HCT116 (cell line): Measurements from ENCODE around the gene DENND4B. TPM values are rescaled to one million over a fixed set of nuclear protein-coding genes. Genes with fewer than 3 reads are reported as not detected.

ENCODE experiments used
- ATAC-seq: fragments of 200-7000 bp; cut with Tn5 transposase; 2 replicates; pipeline ENCODE4 v1.9.1; 2020; ENCODE audit warnings: mild to moderate bottlenecking, moderate library complexity
- BruUV-seq: library from RNA; stranded (reverse); fragments of 400-500 nt; replicated peaks from 2 replicates; lab custom pipeline; 2021; lab: Mats Ljungman, UMichigan
- CTCF ChIA-PET: fragments of 300-600 bp; sonication (Branson Sonifier 250); formaldehyde crosslinking; loops from one replicate; lab custom pipeline; 2021; ENCODE audit warnings: antibody characterized with exemption; lab: Charles Lee
- POLR2A ChIA-PET: fragments of 300-600, 350-600 bp; sonication (Branson Sonifier 250); formaldehyde crosslinking; loops from one replicate; lab custom pipeline; 2021; ENCODE audit warnings: antibody characterized with exemption; lab: Charles Lee
- RAD21 ChIA-PET, 2 experiments: fragments of 300-600 bp; sonication (Branson Sonifier 250); formaldehyde crosslinking; loops; one replicate each; lab custom pipeline; 2023; ENCODE audit warnings: low total read pairs in 2 of 2; ENCODE audit not compliant: uncharacterized antibody in 2 of 2, unreplicated experiment in 2 of 2, low non-redundant PET in 1 of 2; lab: Charles Lee
- DNase-seq: peaks from one replicate; pipeline ENCODE4 v3.0.0-alpha.2; 2010; ENCODE audit warnings: low read depth, low spot score
- H2AFZ ChIP-seq: fragments of 200-600 bp; shearing (Covaris generic), sonication (generic); 2 replicates; pipeline ENCODE4 v1.6.1; 2017; ENCODE audit warnings: low read depth, mixed run types, mixed read lengths, antibody characterized with exemption, low read length; ENCODE audit not compliant: poor library complexity, severe bottlenecking
- H3K27ac ChIP-seq: 2 replicates; pipeline ENCODE4 v1.5.1; 2012; ENCODE audit warnings: low read depth, low read length
- H3K27me3 ChIP-seq: fragments of 200-600 bp; sonication (generic); 2 replicates; pipeline ENCODE4 v1.6.1; 2016; ENCODE audit warnings: mixed run types, low read length, mixed read lengths; ENCODE audit not compliant: insufficient read depth
- H3K36me3 ChIP-seq, 2 experiments: fragments of 200-500 bp in 1 of 2; fragments of 200-600 bp in 1 of 2; sonication (Bioruptor generic) in 1 of 2; sonication (generic) in 1 of 2; 2 replicates each; pipeline versions ENCODE4 v1.5.1 to v1.6.1; 2014 to 2016; ENCODE audit warnings: low read length in 2 of 2, inconsistent platforms in 1 of 2, mixed read lengths in 1 of 2, mixed run types in 1 of 2; ENCODE audit not compliant: insufficient read depth in 2 of 2, control insufficient read depth in 1 of 2
- H3K4me1 ChIP-seq, 2 experiments: fragments of 200-600 bp in 1 of 2; sonication (generic) in 1 of 2; 2 replicates each; pipeline versions ENCODE4 v1.5.1 to v1.6.1; 2012 to 2017; ENCODE audit warnings: low read length in 2 of 2, inconsistent platforms in 1 of 2, mild to moderate bottlenecking in 1 of 2, mixed read lengths in 1 of 2, mixed run types in 1 of 2, moderate library complexity in 1 of 2; ENCODE audit not compliant: insufficient read depth in 2 of 2, control insufficient read depth in 1 of 2
- H3K4me2 ChIP-seq: fragments of 200-600 bp; sonication (generic); 2 replicates; pipeline ENCODE4 v1.6.1; 2017; ENCODE audit warnings: mixed run types, low read length, mixed read lengths
- H3K4me3 ChIP-seq, 2 experiments: fragments of 200-600 bp in 1 of 2; sonication (generic) in 1 of 2; replicated peaks in 1 of 2; 2 replicates each; pipeline ENCODE4 v1.5.1; 2011 to 2016; ENCODE audit warnings: low read length in 2 of 2, control low read depth in 1 of 2, low read depth in 1 of 2, mild to moderate bottlenecking in 1 of 2, mixed read lengths in 1 of 2, mixed run types in 1 of 2
- H3K79me2 ChIP-seq: fragments of 200-600 bp; sonication (generic); 2 replicates; pipeline ENCODE4 v1.6.1; 2017; ENCODE audit warnings: mild to moderate bottlenecking, mixed run types, low read length, moderate library complexity, mixed read lengths; ENCODE audit not compliant: insufficient read depth
- H3K9ac ChIP-seq: fragments of 200-600 bp; sonication (generic); 2 replicates; pipeline ENCODE4 v1.6.1; 2016; ENCODE audit warnings: low read length, mixed read lengths
- H3K9me2 ChIP-seq: fragments of 200-600 bp; sonication (generic), shearing (Covaris generic); 2 replicates; pipeline ENCODE4 v1.6.1; 2017; ENCODE audit warnings: mixed run types, mild to moderate bottlenecking, moderate library complexity; ENCODE audit not compliant: insufficient read depth
- H3K9me3 ChIP-seq, 2 experiments: fragments of 200-500 bp in 1 of 2; fragments of 200-600 bp in 1 of 2; sonication (Bioruptor generic) in 1 of 2; sonication (generic) in 1 of 2; 2 replicates each; pipeline ENCODE4 v1.6.1; 2014 to 2017; ENCODE audit warnings: low read length in 2 of 2, mixed read lengths in 2 of 2, inconsistent platforms in 1 of 2, low read depth in 1 of 2, mild to moderate bottlenecking in 1 of 2, mixed run types in 1 of 2, moderate library complexity in 1 of 2; ENCODE audit not compliant: control insufficient read depth in 1 of 2, insufficient read depth in 1 of 2
- H4K20me1 ChIP-seq: fragments of 200-600 bp; sonication (generic), shearing (Covaris generic); 2 replicates; pipeline ENCODE4 v1.6.1; 2017; ENCODE audit warnings: mixed run types, mild to moderate bottlenecking, moderate library complexity; ENCODE audit not compliant: insufficient read depth
- ATF3 ChIP-seq: IDR thresholded peaks from 2 replicates; pipeline ENCODE4 v1.6.1; 2012
- CBX3 ChIP-seq: IDR thresholded peaks from 2 replicates; pipeline ENCODE4 v1.6.1; 2012; ENCODE audit warnings: low read depth
- CEBPB ChIP-seq: IDR thresholded peaks from 2 replicates; pipeline ENCODE4 v1.6.1; 2012; ENCODE audit warnings: low read depth
- CTCF ChIP-seq, 3 experiments: fragments of 200-600 bp in 1 of 3; sonication (generic) in 1 of 3; IDR thresholded peaks in 2 of 3; conservative IDR thresholded peaks in 1 of 3; 2 replicates each; pipeline ENCODE4 v1.5.1; 2012 to 2017; ENCODE audit warnings: low read depth in 2 of 3, low read length in 2 of 3, antibody characterized with exemption in 1 of 3, borderline replicate concordance in 1 of 3, control low read depth in 1 of 3, mild to moderate bottlenecking in 1 of 3, mixed read lengths in 1 of 3, mixed run types in 1 of 3, moderate library complexity in 1 of 3; ENCODE audit not compliant: insufficient read depth in 1 of 3
- EGR1 ChIP-seq: IDR thresholded peaks from 2 replicates; pipeline ENCODE4 v1.6.1; 2012; ENCODE audit warnings: low read depth
- EZH2 ChIP-seq: fragments of 200-600 bp; sonication (generic); IDR thresholded peaks from 2 replicates; pipeline ENCODE4 v1.6.1; 2017; ENCODE audit warnings: antibody characterized with exemption, mixed run types
- EZH2phosphoT487 ChIP-seq: fragments of 200-600 bp; IDR thresholded peaks from 2 replicates; pipeline ENCODE4 v1.6.1; 2018; ENCODE audit warnings: antibody characterized with exemption, borderline replicate concordance
- FOSL1 ChIP-seq: IDR thresholded peaks from 2 replicates; pipeline ENCODE4 v1.6.1; 2012; ENCODE audit warnings: low read depth
- JUND ChIP-seq: IDR thresholded peaks from 2 replicates; pipeline ENCODE4 v1.6.1; 2012
- POLR2A ChIP-seq: IDR thresholded peaks from 2 replicates; pipeline ENCODE4 v1.7.0; 2011; ENCODE audit warnings: borderline replicate concordance; ENCODE audit not compliant: insufficient read depth, insufficient read length; ENCODE audit errors: extremely low read depth
- REST ChIP-seq: IDR thresholded peaks from 2 replicates; pipeline ENCODE4 v1.6.1; 2012; ENCODE audit warnings: low read depth
- SIN3A ChIP-seq: IDR thresholded peaks from 2 replicates; pipeline ENCODE4 v1.6.1; 2012; ENCODE audit warnings: low read depth
- SRF ChIP-seq: IDR thresholded peaks from 2 replicates; pipeline ENCODE4 v1.6.1; 2012; ENCODE audit warnings: low read depth
- YY1 ChIP-seq: IDR thresholded peaks from 2 replicates; pipeline ENCODE4 v1.6.1; 2011; ENCODE audit warnings: low read length, low read depth, moderate library complexity, mild to moderate bottlenecking; ENCODE audit not compliant: insufficient replicate concordance; ENCODE audit errors: extremely low read depth
- intact Hi-C: fragments of 100-400 bp; cut with micrococcal nuclease; formaldehyde crosslinking; loops from 2 replicates; pipeline ENCODE4 v1.10.0; 2022
- total RNA-seq: library from RNA; stranded (reverse); gene quantifications from one replicate; pipeline ENCODE4 v1.2.1, GENCODE V29; 2021; ENCODE audit not compliant: unreplicated experiment

DENND4B gene
- total RNA-seq, 1 experiment from 2014 or later: 70.8 TPM

GRCh38 chr1:153961421-153961820, 14.9 kb upstream of the DENND4B start:
- BruUV-seq: no TSS peak
- peak overlapping the region; percentile 86 for H3K4me2 ChIP-seq
- H3K9me3 ChIP-seq: no peaks in the 10 kb centered on the region
- H3K9ac ChIP-seq: no peak overlapping the region
- peaks cover 26 to 60% of the 10 kb centered on the region in 2 experiments for H3K4me1 ChIP-seq
- ATAC-seq (no peak), DNase-seq (no peak)
- H3K27me3 ChIP-seq: no peaks in the 10 kb centered on the region
- ChIA-PET CTCF (no interaction called here), RAD21 (no interaction called here), POLR2A (no interaction called here)
- no peak overlapping the region; a peak in 1 of 4 replicates for H3K4me3 ChIP-seq
- no peak overlapping the region for H2AFZ ChIP-seq
- no peaks in the 10 kb centered on the region for H3K9me2 ChIP-seq
- peaks cover 5 to 11% of the 10 kb centered on the region in 2 experiments; a peak in 1 of 4 replicates for H3K36me3 ChIP-seq
- intact Hi-C loops: loop anchor here (5.0 kb wide), 1 partner anchor 179 kb away; no protein-coding TSS in a partner anchor
- H3K27ac ChIP-seq: peak overlapping the region; percentile 93; the same call in 1 of the 2 replicates
- peaks cover 51% of the 10 kb centered on the region for H3K79me2 ChIP-seq
- no peak for TF ChIP-seq SRF
- no peaks in the 10 kb centered on the region for H4K20me1 ChIP-seq

GRCh38 chr1:153960206-153960605, 13.7 kb upstream of the DENND4B start:
- ChIA-PET CTCF (no interaction called here), POLR2A (no interaction called here), RAD21 (no interaction called here)
- no TSS peak for BruUV-seq
- no peaks in the 10 kb centered on the region for H3K9me2 ChIP-seq
- no peak overlapping the region for H3K9ac ChIP-seq
- no peak overlapping the region for H2AFZ ChIP-seq
- TF ChIP-seq YY1: no peak
- no peak for TF ChIP-seq POLR2A
- TF ChIP-seq CTCF (IDR thresholded peaks at IDR 0.05 in 2 of 3, conservative IDR thresholded peaks at IDR 0.05 in 1 of 3; ENCODE audit: borderline replicate concordance in 1 of 3, insufficient read depth in 1 of 3, low read depth in 2 of 3, low read length in 2 of 3): no peak
- no peak for TF ChIP-seq FOSL1
- no peak for TF ChIP-seq JUND
- no peak for TF ChIP-seq EZH2
- TF ChIP-seq ATF3: no peak
- TF ChIP-seq REST: no peak
- no peak for TF ChIP-seq EGR1
- no peak for TF ChIP-seq CEBPB
- no peak for TF ChIP-seq CBX3
- TF ChIP-seq SIN3A: no peak
- TF ChIP-seq EZH2phosphoT487: no peak
- DNase-seq: no peak
- no peak overlapping the region for H3K4me2 ChIP-seq
- H3K4me3 ChIP-seq: no peak overlapping the region
- H3K27me3 ChIP-seq: no peaks in the 10 kb centered on the region
- H3K9me3 ChIP-seq: no peaks in the 10 kb centered on the region
- peaks cover 54% of the 10 kb centered on the region for H3K79me2 ChIP-seq
- intact Hi-C loops: loop anchor here (5.0 kb wide), 1 partner anchor 178 kb away; no protein-coding TSS in a partner anchor
- H4K20me1 ChIP-seq: no peaks in the 10 kb centered on the region
- no peak for ATAC-seq
- H3K4me1 ChIP-seq: peaks cover 19 to 49% of the 10 kb centered on the region in 2 experiments
- no peak overlapping the region for H3K27ac ChIP-seq
- H3K36me3 ChIP-seq: peaks cover 5 to 11% of the 10 kb centered on the region in 2 experiments; a peak in 1 of 4 replicates
